ENCODE measurements around the gene CLSTN2. TPM values are rescaled to one million over a fixed set of nuclear protein-coding genes. Genes with fewer than 3 reads are reported as not detected.

Gene CLSTN2
- total RNA-seq, 2 donors from 2014 or later = 13.6 to 28.3 TPM

DNA sequence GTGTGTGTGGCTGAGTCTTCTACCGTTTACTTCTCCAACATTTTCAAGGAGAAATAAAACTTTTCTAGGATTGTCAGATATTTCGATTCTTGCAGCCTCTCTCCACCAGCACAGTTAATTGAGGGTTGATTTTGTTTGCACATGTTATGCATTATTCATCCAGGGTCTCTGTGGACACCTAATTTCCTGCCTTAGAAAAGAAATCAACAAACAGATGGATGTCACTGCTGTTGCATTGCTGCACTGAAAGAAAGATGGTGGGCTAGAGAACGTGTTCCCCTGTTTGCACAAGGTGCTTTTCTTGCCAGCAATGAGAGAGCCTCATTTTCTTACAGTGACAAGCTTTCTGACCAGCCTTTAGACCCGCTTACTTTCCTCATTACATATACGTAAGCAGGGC is 150.0 kb downstream of the CLSTN2 start:
- no peaks in the 10 kb centered on the region for H3K4me1 ChIP-seq
- DNase-seq (ENCODE audit: low spot score) = no peak
- H3K27ac ChIP-seq = no peak overlapping the region
- H3K4me3 ChIP-seq = no peak overlapping the region
- H3K9me3 ChIP-seq = peaks cover 0 to 7% of the 10 kb centered on the region in 2 donors
- no peaks in the 10 kb centered on the region for H3K27me3 ChIP-seq
- H3K36me3 ChIP-seq = no peaks in the 10 kb centered on the region
- TF ChIP-seq, protein P1, sequence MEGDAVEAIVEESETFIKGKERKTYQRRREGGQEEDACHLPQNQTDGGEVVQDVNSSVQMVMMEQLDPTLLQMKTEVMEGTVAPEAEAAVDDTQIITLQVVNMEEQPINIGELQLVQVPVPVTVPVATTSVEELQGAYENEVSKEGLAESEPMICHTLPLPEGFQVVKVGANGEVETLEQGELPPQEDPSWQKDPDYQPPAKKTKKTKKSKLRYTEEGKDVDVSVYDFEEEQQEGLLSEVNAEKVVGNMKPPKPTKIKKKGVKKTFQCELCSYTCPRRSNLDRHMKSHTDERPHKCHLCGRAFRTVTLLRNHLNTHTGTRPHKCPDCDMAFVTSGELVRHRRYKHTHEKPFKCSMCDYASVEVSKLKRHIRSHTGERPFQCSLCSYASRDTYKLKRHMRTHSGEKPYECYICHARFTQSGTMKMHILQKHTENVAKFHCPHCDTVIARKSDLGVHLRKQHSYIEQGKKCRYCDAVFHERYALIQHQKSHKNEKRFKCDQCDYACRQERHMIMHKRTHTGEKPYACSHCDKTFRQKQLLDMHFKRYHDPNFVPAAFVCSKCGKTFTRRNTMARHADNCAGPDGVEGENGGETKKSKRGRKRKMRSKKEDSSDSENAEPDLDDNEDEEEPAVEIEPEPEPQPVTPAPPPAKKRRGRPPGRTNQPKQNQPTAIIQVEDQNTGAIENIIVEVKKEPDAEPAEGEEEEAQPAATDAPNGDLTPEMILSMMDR (IDR thresholded peaks at IDR 0.05) = no peak

DNA sequence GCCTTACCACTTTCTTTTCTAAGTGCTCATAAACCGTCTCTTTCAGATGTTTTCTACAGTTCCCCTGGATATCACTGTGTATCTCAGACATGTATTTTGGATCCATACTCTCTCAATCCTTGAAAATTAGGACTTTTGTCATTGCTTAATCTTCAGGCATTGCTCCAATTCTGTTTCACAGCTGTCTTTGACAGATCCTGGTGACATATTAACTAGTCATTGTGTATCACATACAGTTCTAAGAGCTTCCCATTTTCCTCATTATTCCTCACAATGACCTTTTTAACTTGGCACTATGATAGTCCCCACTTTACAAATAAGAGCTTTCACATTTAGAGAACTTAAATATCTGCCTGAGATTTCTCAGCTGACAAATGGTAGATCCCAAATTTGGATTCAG is 151.7 kb downstream of the CLSTN2 start:
- Histone ChIP-seq H3K36me3 (no peaks in the 10 kb centered on the region), H3K4me3 (no peak overlapping the region), H3K27me3 (no peaks in the 10 kb centered on the region), H3K4me1 (peaks cover 0 to 4% of the 10 kb centered on the region in 2 donors), H3K9me3 (peaks cover 0 to 7% of the 10 kb centered on the region in 2 donors), H3K27ac (no peak overlapping the region)
- no peak for DNase-seq (ENCODE audit: low spot score)
- TF ChIP-seq, protein P1 (IDR thresholded peaks at IDR 0.05) = no peak

DNA sequence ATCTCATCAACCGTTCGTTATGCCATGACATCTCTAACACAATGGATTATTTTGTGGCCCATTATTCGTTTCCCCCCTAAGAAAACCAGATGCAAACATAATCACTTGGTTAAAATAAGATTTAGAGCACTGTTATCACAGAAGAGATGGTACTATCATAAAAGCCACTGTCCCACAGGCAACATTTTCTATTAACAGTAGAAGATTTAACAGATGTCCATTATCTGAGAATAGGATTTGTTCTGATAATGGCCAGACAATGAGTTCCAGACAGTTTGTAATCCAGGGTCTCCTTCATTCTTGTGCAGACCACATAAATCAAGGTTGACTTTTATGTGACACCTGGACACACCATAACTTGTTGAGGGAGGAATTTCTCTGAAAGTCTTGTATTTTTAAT is 153.1 kb downstream of the CLSTN2 start:
- H3K27me3 ChIP-seq = no peaks in the 10 kb centered on the region
- no peak for DNase-seq (ENCODE audit: low spot score)
- peaks cover 0 to 7% of the 10 kb centered on the region in 2 donors for H3K9me3 ChIP-seq
- TF ChIP-seq, protein P1 (IDR thresholded peaks at IDR 0.05) = no peak
- peaks cover 0 to 4% of the 10 kb centered on the region in 2 donors for H3K4me1 ChIP-seq
- H3K27ac ChIP-seq = no peak overlapping the region
- no peaks in the 10 kb centered on the region for H3K36me3 ChIP-seq
- no peak overlapping the region for H3K4me3 ChIP-seq

DNA sequence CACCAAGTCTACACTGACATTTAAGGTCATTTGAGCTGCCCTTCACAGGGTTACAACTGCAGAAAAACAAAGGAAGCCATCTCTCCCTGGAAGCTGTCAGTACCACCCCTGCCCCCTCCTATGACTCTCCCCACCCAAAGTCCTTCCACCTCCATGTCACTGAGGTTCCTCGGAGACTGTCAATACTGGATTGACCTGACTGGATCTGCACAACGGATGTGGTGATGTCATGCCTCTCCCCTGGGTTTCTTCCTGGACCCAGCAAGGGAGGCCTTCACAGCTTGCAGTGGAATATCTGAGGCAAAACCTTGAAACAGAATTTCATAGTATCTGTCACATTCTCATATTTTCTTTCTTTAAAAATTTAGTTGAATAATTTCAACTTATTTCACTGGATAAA is 153.5 kb downstream of the CLSTN2 start:
- TF ChIP-seq, protein P1 (IDR thresholded peaks at IDR 0.05) = no peak
- Histone ChIP-seq H3K4me3 (no peak overlapping the region), H3K27me3 (no peaks in the 10 kb centered on the region), H3K4me1 (peaks cover 0 to 6% of the 10 kb centered on the region in 2 donors), H3K36me3 (no peaks in the 10 kb centered on the region), H3K27ac (no peak overlapping the region), H3K9me3 (peaks cover 0 to 7% of the 10 kb centered on the region in 2 donors)
- no peak for DNase-seq (ENCODE audit: low spot score)

DNA sequence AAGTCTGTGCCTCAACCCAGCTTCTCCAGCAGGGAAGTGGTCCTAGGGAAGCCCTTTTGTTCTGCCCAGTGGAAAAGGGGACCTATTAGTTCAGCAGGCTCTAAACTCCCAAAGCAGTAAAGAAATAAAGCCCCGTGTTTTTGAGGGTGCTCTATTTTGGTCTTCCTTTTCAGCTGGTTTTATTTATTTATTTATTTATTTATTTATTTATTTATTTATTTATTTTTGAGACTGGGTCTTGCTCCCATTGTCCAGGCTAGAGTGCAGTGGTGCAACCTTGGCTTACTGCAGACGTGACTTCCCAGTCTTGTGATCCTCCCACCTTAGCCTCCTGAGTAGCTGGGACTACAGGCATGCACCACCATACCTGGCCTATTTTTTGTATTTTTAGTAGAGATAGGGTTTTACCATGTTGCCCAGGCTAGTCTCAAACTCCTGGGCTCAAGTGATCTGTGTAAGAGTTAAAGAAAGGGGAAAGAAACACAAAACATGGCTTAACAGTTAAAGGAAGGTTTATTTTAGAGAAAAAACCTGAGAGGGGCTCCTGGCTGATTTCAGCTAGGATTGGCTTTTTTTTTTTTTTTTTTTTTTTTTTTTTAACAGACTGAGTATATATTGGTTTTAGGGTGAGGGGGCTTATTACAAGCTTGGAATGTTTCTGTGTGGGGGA is 154.6 kb downstream of the CLSTN2 start:
- TF ChIP-seq, protein P1 (IDR thresholded peaks at IDR 0.05) = no peak
- no peak overlapping the region for H3K4me3 ChIP-seq
- no peaks in the 10 kb centered on the region for H3K36me3 ChIP-seq
- H3K4me1 ChIP-seq = peaks cover 0 to 15% of the 10 kb centered on the region in 2 donors
- peaks cover 0 to 7% of the 10 kb centered on the region in 2 donors for H3K9me3 ChIP-seq
- DNase-seq (ENCODE audit: low spot score) = no peak
- H3K27ac ChIP-seq = no peak overlapping the region
- H3K27me3 ChIP-seq = no peaks in the 10 kb centered on the region

DNA sequence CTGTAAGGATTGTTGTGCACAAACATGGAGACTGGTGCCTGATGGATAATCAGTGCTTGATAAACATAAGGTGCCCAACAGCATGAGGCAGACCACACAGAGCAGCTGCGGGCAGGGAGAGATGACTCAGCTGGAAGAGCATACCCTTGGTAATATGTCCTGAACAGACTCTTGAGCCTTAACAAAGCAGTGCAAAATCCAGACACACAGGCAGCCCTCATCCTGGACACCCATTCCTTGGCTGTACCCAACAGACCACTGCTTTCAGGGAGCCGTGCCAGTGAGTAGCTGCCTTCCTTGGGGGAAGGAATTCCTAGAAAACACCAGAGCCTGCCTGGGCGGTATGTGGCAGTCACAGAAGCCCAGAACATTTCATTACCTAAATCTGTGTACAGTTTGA is 156.2 kb downstream of the CLSTN2 start:
- no peak for DNase-seq (ENCODE audit: low spot score)
- no peaks in the 10 kb centered on the region for H3K36me3 ChIP-seq
- peaks cover 0 to 7% of the 10 kb centered on the region in 2 donors for H3K9me3 ChIP-seq
- no peak overlapping the region for H3K27ac ChIP-seq
- H3K4me1 ChIP-seq = peaks cover 0 to 15% of the 10 kb centered on the region in 2 donors
- TF ChIP-seq, protein P1 (IDR thresholded peaks at IDR 0.05) = no peak
- no peak overlapping the region for H3K4me3 ChIP-seq
- no peaks in the 10 kb centered on the region for H3K27me3 ChIP-seq

Data from right atrium auricular region (tissue), 2 donors.